ENCODE data around the gene PCDHB6. TPM values are rescaled to one million over a fixed set of nuclear protein-coding genes. Genes with fewer than 3 reads are reported as not detected.
"Not testable (repeated sequence)": the region's sequence is repeated elsewhere in the genome, so short reads cannot be mapped to it uniquely, and the experiment has no call there.

PCDHB6 gene
- total RNA-seq (not detected), total RNA-seq (0 to 0.14 (median 0) reads per million in 29 experiments)
- not detected for total RNA-seq (2013)

GRCh38 chr5:141149812-141150211 lies at the start of gene PCDHB6:
Gene PCDHB6, plus strand, starts transcription at chr5:141150057. Its CDS starts 201 bp downstream, at chr5:141150258.
- CTCF ChIA-PET = no interaction called here
- peaks cover 4% of the 10 kb centered on the region for H3K36me3 Mint-ChIP-seq
- Histone ChIP-seq H3K27me3 (replicated peaks in 1 of 2; ENCODE audit: control insufficient read depth in 2 of 2, extremely low read depth in 1 of 2, insufficient read depth in 2 of 2, low read length in 1 of 2) (peaks cover 7 to 23% of the 10 kb centered on the region in 2 experiments), H3K36me3 (ENCODE audit: control insufficient read depth in 2 of 2, extremely low read depth in 1 of 2, insufficient read depth in 1 of 2, low read length in 1 of 2) (no peaks in the 10 kb centered on the region), H3K27ac (ENCODE audit: low read length) (no peak within 1 kb of the TSS), H3K4me1 (ENCODE audit: control insufficient read depth in 1 of 2, extremely low read depth in 1 of 2, insufficient read depth in 2 of 2, low read length in 2 of 2) (no peaks in the 10 kb centered on the region), H3K9me3 (no peaks in the 10 kb centered on the region), H3K4me3 (ENCODE audit: control insufficient read depth in 1 of 2, extremely low read depth in 1 of 2, low read length in 1 of 2) (no peak within 1 kb of the TSS)
- 12% methylated on average over 9 of the region's 18 CpGs for WGBS (ENCODE audit: insufficient coverage)
- no peak within 1 kb of the TSS for H3K27ac Mint-ChIP-seq
- POLR2A ChIA-PET = interaction anchor here in 1 of 2 donors (0.8 kb wide), 1 partner anchor 414 kb away, joined by 3 read pairs; no protein-coding TSS in a partner anchor
- H3K27me3 Mint-ChIP-seq = peaks cover 39 to 49% of the 10 kb centered on the region in 2 donors
- H3K4me1 Mint-ChIP-seq = peaks cover 3 to 7% (median 5%) of the 10 kb centered on the region in 3 donors
- no peak for ATAC-seq (replicated peaks in 1 of 4)
- peak in 2 of 35 experiments; percentile 2 to 8 for DNase-seq
- H3K4me3 Mint-ChIP-seq = peak within 1 kb of the TSS in 1 of 3 donors; percentile 22
- H3K9me3 Mint-ChIP-seq = peaks cover 6 to 25% (median 15%) of the 10 kb centered on the region in 3 donors

GRCh38 chr5:141100243-141100805 lies 49.5 kb upstream of the PCDHB6 start, which contains the start of gene PCDHB3:
Gene PCDHB3, plus strand, starts transcription at chr5:141100473. Its CDS starts 177 bp downstream, at chr5:141100650.
- Mint-ChIP-seq H3K27me3 (peaks cover 33 to 48% of the 10 kb centered on the region in 2 donors), H3K4me1 (peaks cover 0 to 6% (median 0%) of the 10 kb centered on the region in 3 donors), H3K36me3 (peaks cover 6% of the 10 kb centered on the region), H3K9me3 (peaks cover 4 to 20% (median 18%) of the 10 kb centered on the region in 3 donors), H3K4me3 (no peak within 1 kb of the TSS), H3K27ac (no peak within 1 kb of the TSS)
- Histone ChIP-seq H3K36me3 (ENCODE audit: control insufficient read depth in 2 of 2, extremely low read depth in 1 of 2, insufficient read depth in 1 of 2, low read length in 1 of 2) (no peaks in the 10 kb centered on the region), H3K27me3 (replicated peaks in 1 of 2; ENCODE audit: control insufficient read depth in 2 of 2, extremely low read depth in 1 of 2, insufficient read depth in 2 of 2, low read length in 1 of 2) (peaks cover 0 to 21% of the 10 kb centered on the region in 2 experiments), H3K27ac (ENCODE audit: low read length) (no peak within 1 kb of the TSS), H3K9me3 (no peaks in the 10 kb centered on the region), H3K4me1 (ENCODE audit: control insufficient read depth in 1 of 2, extremely low read depth in 1 of 2, insufficient read depth in 2 of 2, low read length in 2 of 2) (no peaks in the 10 kb centered on the region), H3K4me3 (ENCODE audit: control insufficient read depth in 1 of 2, extremely low read depth in 1 of 2, low read length in 1 of 2) (peak within 1 kb of the TSS in 1 of 2 donors; percentile 5)
- WGBS (ENCODE audit: insufficient coverage) = 29% methylated on average over 15 of the region's 19 CpGs
- peak in 8 of 35 experiments; percentile 2 to 31 (median 6) for DNase-seq
- ChIA-PET POLR2A (no interaction called here), CTCF (no interaction called here)
- no peak for ATAC-seq (replicated peaks in 1 of 4)

GRCh38 chr5:141101059-141101458 lies 48.8 kb upstream of the PCDHB6 start:
- ChIA-PET POLR2A (no interaction called here), CTCF (no interaction called here)
- Mint-ChIP-seq H3K27ac (no peak overlapping the region), H3K4me1 (peaks cover 0 to 6% (median 0%) of the 10 kb centered on the region in 3 donors), H3K9me3 (peaks cover 4 to 20% (median 13%) of the 10 kb centered on the region in 3 donors), H3K27me3 (peaks cover 30 to 42% of the 10 kb centered on the region in 2 donors), H3K4me3 (no peak overlapping the region), H3K36me3 (peaks cover 6% of the 10 kb centered on the region)
- Histone ChIP-seq H3K27ac (ENCODE audit: low read length) (no peak overlapping the region), H3K4me3 (ENCODE audit: control insufficient read depth in 1 of 2, extremely low read depth in 1 of 2, low read length in 1 of 2) (no peak overlapping the region), H3K27me3 (replicated peaks in 1 of 2; ENCODE audit: control insufficient read depth in 2 of 2, extremely low read depth in 1 of 2, insufficient read depth in 2 of 2, low read length in 1 of 2) (peaks cover 0 to 20% of the 10 kb centered on the region in 2 experiments), H3K9me3 (no peaks in the 10 kb centered on the region), H3K4me1 (ENCODE audit: control insufficient read depth in 1 of 2, extremely low read depth in 1 of 2, insufficient read depth in 2 of 2, low read length in 2 of 2) (no peaks in the 10 kb centered on the region), H3K36me3 (ENCODE audit: control insufficient read depth in 2 of 2, extremely low read depth in 1 of 2, insufficient read depth in 1 of 2, low read length in 1 of 2) (no peaks in the 10 kb centered on the region)
- ATAC-seq (replicated peaks in 1 of 4) (no peak), DNase-seq (no peak)
- 57% methylated on average over 18 of the region's 20 CpGs for WGBS (ENCODE audit: insufficient coverage)

- H3K4me3 Mint-ChIP-seq; H3K4me1 Mint-ChIP-seq; H3K27ac Mint-ChIP-seq; H3K36me3 Mint-ChIP-seq; ATAC-seq (replicated peaks in 1 of 4); DNase-seq; H3K36me3 ChIP-seq (ENCODE audit: control insufficient read depth in 2 of 2, extremely low read depth in 1 of 2, insufficient read depth in 1 of 2, low read length in 1 of 2); H3K27ac ChIP-seq (ENCODE audit: low read length); H3K9me3 ChIP-seq; POLR2A ChIA-PET; CTCF ChIA-PET; H3K4me3 ChIP-seq (ENCODE audit: control insufficient read depth in 1 of 2, extremely low read depth in 1 of 2, low read length in 1 of 2); H3K4me1 ChIP-seq (ENCODE audit: control insufficient read depth in 1 of 2, extremely low read depth in 1 of 2, insufficient read depth in 2 of 2, low read length in 2 of 2): not testable (repeated sequence)
- H3K27me3 ChIP-seq (replicated peaks in 1 of 2; ENCODE audit: control insufficient read depth in 2 of 2, extremely low read depth in 1 of 2, insufficient read depth in 2 of 2, low read length in 1 of 2) = peaks cover 0 to 20% of the 10 kb centered on the region in 2 experiments
- WGBS (ENCODE audit: insufficient coverage) = 46% methylated on average over 5 of the region's 39 CpGs
- peaks cover 4 to 19% (median 13%) of the 10 kb centered on the region in 3 donors for H3K9me3 Mint-ChIP-seq
- peaks cover 31 to 40% of the 10 kb centered on the region in 2 donors for H3K27me3 Mint-ChIP-seq
Observed at GRCh38 chr5:141102070-141102469, 47.8 kb upstream of the PCDHB6 start.

GRCh38 chr5:141102471-141102870 lies 47.4 kb upstream of the PCDHB6 start:
- H3K9me3 Mint-ChIP-seq = peaks cover 4 to 17% (median 13%) of the 10 kb centered on the region in 3 donors
- DNase-seq; H3K4me3 ChIP-seq (ENCODE audit: control insufficient read depth in 1 of 2, extremely low read depth in 1 of 2, low read length in 1 of 2); H3K4me1 ChIP-seq (ENCODE audit: control insufficient read depth in 1 of 2, extremely low read depth in 1 of 2, insufficient read depth in 2 of 2, low read length in 2 of 2); H3K27ac Mint-ChIP-seq; H3K36me3 ChIP-seq (ENCODE audit: control insufficient read depth in 2 of 2, extremely low read depth in 1 of 2, insufficient read depth in 1 of 2, low read length in 1 of 2); H3K27ac ChIP-seq (ENCODE audit: low read length); H3K4me1 Mint-ChIP-seq; CTCF ChIA-PET; H3K36me3 Mint-ChIP-seq; H3K9me3 ChIP-seq; POLR2A ChIA-PET; ATAC-seq (replicated peaks in 1 of 4); H3K4me3 Mint-ChIP-seq: not testable (repeated sequence)
- H3K27me3 ChIP-seq (replicated peaks in 1 of 2; ENCODE audit: control insufficient read depth in 2 of 2, extremely low read depth in 1 of 2, insufficient read depth in 2 of 2, low read length in 1 of 2) = peaks cover 0 to 20% of the 10 kb centered on the region in 2 experiments
- peaks cover 35 to 40% of the 10 kb centered on the region in 2 donors for H3K27me3 Mint-ChIP-seq
- WGBS (ENCODE audit: insufficient coverage) = 45% methylated on average over 10 of the region's 38 CpGs

- H3K4me1 ChIP-seq (ENCODE audit: control insufficient read depth in 1 of 2, extremely low read depth in 1 of 2, insufficient read depth in 2 of 2, low read length in 2 of 2) = no peaks in the 10 kb centered on the region
- Mint-ChIP-seq H3K27me3 (peaks cover 21 to 27% of the 10 kb centered on the region in 2 donors), H3K4me3 (no peak overlapping the region), H3K27ac (no peak overlapping the region), H3K36me3 (peaks cover 1% of the 10 kb centered on the region), H3K4me1 (peaks cover 0 to 3% (median 0%) of the 10 kb centered on the region in 3 donors), H3K9me3 (peaks cover 4 to 17% (median 14%) of the 10 kb centered on the region in 3 donors)
- peaks cover 0 to 14% of the 10 kb centered on the region in 2 experiments for H3K27me3 ChIP-seq (replicated peaks in 1 of 2; ENCODE audit: control insufficient read depth in 2 of 2, extremely low read depth in 1 of 2, insufficient read depth in 2 of 2, low read length in 1 of 2)
- POLR2A ChIA-PET = no interaction called here
- H3K27ac ChIP-seq (ENCODE audit: low read length) = no peak overlapping the region
- CTCF ChIA-PET = no interaction called here
- no peak for DNase-seq
- no peak for ATAC-seq (replicated peaks in 1 of 4)
- H3K9me3 ChIP-seq = no peaks in the 10 kb centered on the region
- WGBS (ENCODE audit: insufficient coverage) = no CpG with 5 or more reads among the region's 2 CpGs
- no peak overlapping the region for H3K4me3 ChIP-seq (ENCODE audit: control insufficient read depth in 1 of 2, extremely low read depth in 1 of 2, low read length in 1 of 2)
- no peaks in the 10 kb centered on the region for H3K36me3 ChIP-seq (ENCODE audit: control insufficient read depth in 2 of 2, extremely low read depth in 1 of 2, insufficient read depth in 1 of 2, low read length in 1 of 2)
Observed at GRCh38 chr5:141105350-141105749, 44.5 kb upstream of the PCDHB6 start.
